ENCODE results near the gene CTNNBL1.
"Not testable (repeated sequence)": the region's sequence is repeated elsewhere in the genome, so short reads cannot be mapped to it uniquely, and the experiment has no call there.

Gene CTNNBL1

DNA sequence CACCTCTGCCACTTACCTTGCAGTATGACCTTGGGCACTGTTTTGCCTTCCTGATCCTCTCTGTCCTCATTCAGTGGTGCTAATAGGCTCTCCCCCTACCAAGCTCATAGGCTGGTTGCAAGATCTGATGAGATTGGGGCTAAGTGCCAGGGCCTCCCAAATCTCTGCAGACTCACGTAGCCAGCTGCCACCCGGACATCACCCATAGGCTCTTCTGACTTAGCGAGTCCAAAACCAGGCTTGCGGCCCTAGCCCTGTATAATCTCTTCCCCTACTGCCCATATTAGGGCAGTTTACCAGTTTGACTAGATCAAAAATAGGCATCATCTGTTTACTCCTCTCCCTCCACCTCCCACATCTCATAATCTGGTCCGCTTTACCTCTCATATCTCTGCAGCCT, 154.9 kb downstream of the CTNNBL1 start:
- no peak for DNase-seq (ENCODE audit: low read depth in 4 of 4, low spot score in 1 of 4)

- no peak for DNase-seq (ENCODE audit: low read depth in 4 of 4, low spot score in 1 of 4)
These were observed 155.3 kb downstream of the CTNNBL1 start for GRCh38 chr20:37849156-37849555.

DNA sequence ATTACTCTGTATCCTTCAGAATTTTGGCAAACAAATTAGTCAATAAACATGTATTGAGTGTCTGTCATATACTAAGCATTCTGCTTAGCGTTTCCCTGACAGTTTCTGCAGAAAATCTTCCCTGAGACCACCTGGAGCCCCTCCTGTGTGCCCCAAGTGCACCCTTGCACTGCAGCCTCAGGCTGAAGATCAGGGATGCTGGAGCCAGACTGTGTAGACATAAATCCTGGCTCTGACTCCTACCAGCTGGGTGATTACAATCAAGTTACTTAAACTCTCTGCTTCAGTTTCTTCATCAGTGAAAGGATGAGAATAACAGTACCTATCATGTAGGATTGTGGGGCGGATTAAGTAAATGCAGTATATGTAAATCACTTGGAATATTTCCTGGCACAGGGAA, 155.7 kb downstream of the CTNNBL1 start:
- DNase-seq (ENCODE audit: low read depth in 4 of 4, low spot score in 1 of 4), result no peak

DNA sequence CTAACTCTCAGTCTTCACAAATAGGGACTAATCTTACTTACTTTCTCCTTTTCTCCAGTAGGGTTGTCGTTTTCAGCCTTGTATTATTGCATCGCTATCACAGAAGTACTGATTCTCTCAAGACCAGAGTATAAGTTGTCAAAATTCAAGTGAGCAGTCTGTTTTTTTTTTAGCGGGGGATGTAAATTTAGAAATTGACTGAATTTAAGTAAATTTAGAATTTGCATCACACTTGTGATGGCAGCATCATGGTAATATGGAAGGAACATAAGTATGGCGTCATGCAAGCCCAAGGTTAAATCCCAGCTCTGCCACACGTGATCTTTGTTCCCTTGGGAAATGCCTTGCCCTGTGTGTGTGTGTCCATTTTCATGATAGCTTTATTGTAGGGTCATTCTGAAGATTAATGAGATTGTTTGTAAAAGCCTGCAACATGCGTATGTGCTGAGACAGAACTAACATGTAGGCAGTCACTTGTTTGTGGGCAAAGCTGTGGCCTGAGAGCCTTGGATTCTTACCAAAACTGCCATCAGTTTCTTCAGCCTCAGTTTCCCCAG, 156.3 kb downstream of the CTNNBL1 start:
- DNase-seq (ENCODE audit: low read depth in 4 of 4, low spot score in 1 of 4), result no peak

GRCh38 chr20:37850724-37851355, 157.0 kb downstream of the CTNNBL1 start:
- DNase-seq (ENCODE audit: low read depth in 4 of 4, low spot score in 1 of 4), result no peak

- DNase-seq (ENCODE audit: low read depth in 4 of 4, low spot score in 1 of 4), result no peak
These were observed 158.8 kb downstream of the CTNNBL1 start for GRCh38 chr20:37852666-37853065.

DNA sequence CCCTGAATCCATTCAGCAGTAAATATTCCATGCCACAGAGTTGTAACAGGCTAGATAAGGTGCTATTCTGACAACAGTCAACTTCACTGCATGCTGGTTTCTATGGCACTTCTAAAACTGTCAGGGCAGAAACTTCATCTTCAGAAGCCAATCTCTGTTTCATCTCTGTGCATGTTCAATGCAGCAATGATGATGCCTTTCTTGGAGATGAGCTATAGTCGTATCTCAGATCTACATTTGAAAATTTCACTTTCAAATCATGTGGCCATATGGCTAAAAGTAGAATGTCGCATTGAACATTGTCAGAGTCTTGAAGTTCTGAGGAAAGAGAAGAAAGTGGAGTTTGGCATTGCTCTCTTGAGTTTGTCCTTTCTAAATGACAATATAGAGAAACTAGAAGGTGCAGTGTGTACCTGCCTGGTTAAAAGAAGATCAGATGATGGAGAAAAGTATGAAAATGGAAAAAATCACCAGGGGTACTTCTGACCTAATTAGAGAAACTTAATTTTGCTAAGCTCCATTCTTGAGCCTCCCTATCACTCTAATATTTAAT, 160.1 kb downstream of the CTNNBL1 start:
- no peak for DNase-seq (ENCODE audit: low read depth in 4 of 4, low spot score in 1 of 4)

DNA sequence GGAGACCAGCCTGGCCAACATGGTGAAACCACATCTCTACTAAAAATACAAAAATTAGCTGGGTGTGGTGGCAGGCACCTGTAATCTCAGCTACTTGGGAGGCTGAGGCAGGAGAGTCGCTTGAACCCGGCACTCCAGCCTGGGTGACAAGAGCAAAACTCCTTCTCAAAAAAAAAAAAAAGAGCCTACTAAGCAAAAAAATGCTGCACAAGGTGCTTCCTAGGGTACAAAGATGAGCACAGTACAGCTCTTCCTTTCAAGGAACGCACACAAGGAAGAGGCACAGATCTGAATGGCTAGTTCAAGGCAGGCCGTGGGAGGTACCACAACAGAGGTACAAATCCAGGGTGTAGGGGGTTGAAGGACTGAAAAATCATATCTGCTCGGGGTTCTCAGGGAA, 162.2 kb downstream of the CTNNBL1 start:
- DNase-seq (ENCODE audit: low read depth in 4 of 4, low spot score in 1 of 4), result not testable (repeated sequence)

DNA sequence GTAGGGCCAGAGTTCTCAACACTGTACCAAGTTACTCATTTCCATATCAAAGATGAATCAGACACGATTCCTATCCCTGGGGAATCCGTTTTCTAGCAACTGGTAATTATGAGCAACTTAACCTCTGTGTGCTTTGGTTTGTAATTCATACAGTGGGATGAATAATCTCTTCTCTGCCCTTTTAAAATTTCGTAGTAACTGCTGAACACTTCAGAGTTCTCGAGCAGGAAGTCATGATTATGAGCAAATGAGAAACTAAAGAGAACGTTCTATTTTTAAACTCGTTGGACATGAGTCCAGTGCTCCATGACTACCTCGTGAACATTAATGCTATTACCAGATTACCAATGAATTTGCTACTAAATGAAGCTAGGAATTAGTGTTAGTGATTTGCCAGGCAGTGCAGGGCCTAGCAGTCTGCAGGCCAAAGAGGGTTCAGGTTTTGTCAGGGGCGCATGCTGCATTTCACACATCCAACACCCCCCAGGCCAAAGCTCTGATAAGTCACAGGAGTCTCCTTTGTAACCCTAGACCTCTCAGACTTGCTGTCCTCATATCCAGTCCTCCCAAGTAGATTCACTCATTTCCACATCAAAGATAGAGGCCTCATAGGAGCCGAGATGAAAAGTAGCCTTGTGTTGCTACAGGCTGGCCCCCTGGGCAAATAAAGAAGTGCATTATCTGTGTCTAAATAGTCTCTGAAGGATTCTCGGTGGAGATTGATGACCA, 163.3 kb downstream of the CTNNBL1 start:
- no peak for DNase-seq (ENCODE audit: low read depth in 4 of 4, low spot score in 1 of 4)

GRCh38 chr20:37859406-37860171, 165.8 kb downstream of the CTNNBL1 start:
- DNase-seq (ENCODE audit: low read depth in 4 of 4, low spot score in 1 of 4), result no peak

- no peak for DNase-seq (ENCODE audit: low read depth in 4 of 4, low spot score in 1 of 4)
These were observed 169.5 kb downstream of the CTNNBL1 start for GRCh38 chr20:37863289-37863688.

- DNase-seq (ENCODE audit: low read depth in 4 of 4, low spot score in 1 of 4), result no peak
These were observed 170.5 kb downstream of the CTNNBL1 start for GRCh38 chr20:37864298-37864697.

DNA sequence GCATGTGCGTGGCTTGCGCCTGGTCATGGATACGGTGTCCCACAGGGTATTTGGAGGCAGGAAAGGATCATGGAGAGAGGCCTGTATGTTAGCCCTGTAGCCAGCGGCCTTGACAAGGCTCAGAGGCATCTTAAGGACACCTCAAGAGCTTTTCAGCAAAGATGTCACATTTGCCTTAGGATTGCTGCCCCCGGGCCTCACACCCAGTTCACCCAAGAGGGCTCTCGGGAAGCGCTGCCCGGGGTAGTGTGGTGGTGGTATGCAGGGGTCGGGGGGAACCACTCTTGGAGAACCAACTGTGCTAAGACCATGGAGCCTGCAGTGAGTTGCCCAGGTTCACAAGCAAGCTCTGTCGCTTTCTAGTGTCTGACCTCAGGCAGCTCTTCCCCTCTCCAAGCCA, 172.2 kb downstream of the CTNNBL1 start:
- no peak for DNase-seq (ENCODE audit: low read depth in 4 of 4, low spot score in 1 of 4)

- DNase-seq (ENCODE audit: low read depth in 4 of 4, low spot score in 1 of 4), result no peak
These were observed 173.7 kb downstream of the CTNNBL1 start for GRCh38 chr20:37867289-37868195.

DNA sequence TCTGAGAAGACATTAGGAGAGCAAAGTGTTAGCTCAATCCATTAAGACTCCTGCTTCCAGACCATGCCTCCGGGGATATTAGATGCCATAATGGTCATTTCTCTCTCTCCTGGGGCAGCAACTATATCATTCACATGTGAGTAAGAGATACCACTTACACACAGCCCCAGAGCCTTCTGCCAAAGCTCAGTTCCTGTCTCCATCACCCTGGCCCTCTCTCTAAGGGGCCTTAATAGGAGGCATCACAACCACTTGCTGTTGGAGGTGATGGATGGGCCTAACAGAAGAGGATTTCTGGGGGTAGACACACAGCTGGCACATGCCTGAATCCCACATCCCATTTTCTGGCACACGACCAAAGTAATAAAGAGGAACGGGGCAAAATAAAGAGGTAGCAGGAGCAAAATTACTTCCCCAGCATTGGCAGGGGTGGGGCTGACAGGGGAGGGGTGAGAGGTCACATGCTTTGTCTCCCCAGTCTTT, 175.1 kb downstream of the CTNNBL1 start:
- no peak for DNase-seq (ENCODE audit: low read depth in 4 of 4, low spot score in 1 of 4)

DNA sequence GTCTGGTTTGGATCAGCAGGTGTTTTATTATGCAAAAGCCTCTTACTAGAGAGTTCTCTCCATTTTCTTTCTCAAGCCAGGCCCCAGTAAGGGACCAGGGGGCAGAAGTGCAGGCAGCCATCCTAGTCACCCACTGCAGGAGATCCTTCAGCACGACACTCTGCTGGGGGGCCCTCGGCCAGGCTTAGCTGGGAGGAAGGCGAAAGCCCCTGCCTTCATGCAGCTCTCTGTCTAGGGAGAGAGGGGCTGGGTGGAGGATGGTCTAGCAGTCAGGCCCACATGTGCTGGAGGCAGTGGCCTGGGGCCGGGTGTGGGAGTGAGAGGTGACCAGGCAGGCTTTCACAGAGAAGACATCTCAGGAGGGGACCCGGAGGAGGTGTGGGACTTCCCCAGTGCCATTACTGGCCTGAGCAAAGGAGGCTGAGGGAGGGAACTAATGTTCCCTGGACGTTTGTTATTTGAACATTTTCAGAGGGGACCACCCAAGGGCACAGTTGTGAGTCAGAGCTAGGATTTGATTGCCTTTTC, 175.6 kb downstream of the CTNNBL1 start:
- no peak for DNase-seq (ENCODE audit: low read depth in 4 of 4, low spot score in 1 of 4)

DNA sequence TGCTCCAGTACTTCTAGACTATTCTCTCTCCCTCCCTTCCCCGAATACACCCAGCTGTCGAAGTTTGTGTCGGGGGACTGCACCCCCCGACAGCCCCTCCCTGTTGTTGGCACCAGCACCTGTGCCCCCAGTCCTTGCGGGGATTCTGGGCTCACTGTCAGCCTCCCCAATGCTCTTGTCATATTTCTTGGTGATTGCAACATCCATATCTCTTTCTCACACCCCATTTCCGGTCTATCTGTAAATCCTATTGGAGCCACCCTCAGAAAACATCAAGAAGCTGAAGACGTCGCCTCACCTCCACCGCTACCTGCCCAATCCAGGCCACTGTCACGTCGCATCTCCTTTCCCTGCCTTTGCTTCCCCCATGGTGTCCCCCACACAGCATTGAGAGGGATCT, 176.5 kb downstream of the CTNNBL1 start:
- no peak for DNase-seq (ENCODE audit: low read depth in 4 of 4, low spot score in 1 of 4)

GRCh38 chr20:37871751-37872150, 177.9 kb downstream of the CTNNBL1 start:
- no peak for DNase-seq (ENCODE audit: low read depth in 4 of 4, low spot score in 1 of 4)

DNA sequence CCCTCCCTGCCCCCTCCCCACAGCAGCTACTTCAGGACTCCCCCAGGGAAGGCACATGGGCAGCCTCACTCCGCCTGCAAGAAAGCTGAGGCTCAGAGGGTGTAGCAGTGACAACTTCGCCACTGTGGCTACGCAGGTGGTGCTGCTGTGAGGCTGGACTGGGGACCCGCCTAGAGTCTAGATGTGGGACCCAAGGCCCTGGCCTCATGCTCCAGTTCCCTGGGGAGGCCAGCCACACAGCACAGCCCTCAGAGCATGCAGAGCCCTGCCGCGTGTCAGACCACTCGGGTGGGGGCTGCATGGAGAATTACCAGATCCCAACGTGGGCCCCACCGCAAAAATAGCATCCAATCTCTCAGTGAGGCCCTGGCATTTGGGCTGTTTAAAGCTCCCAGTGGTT, 178.3 kb downstream of the CTNNBL1 start:
- DNase-seq (ENCODE audit: low read depth in 4 of 4, low spot score in 1 of 4), result no peak

DNA sequence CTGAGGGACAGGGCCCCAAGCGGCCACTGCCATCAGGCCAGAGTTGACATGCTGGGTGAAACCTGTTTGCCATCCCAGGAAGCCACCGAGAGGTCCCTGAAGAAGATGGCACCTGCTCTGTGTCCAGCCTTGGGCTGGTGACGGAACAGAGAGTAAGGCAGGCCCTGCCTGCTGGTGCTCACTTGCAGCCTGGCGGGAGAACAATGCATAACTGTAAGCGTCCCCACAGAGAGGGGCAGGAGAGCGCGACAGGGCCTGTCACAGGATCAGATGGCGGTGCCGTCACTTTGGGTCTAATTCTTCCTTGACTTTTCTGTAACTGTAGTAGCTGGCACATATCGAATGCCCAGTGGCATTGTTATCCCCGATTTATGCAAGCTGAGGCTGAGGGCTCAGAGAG, 180.1 kb downstream of the CTNNBL1 start:
- no peak for DNase-seq (ENCODE audit: low read depth in 4 of 4, low spot score in 1 of 4)

Data from stimulated activated CD4-positive, alpha-beta T cell treated with anti-CD3 and anti-CD28 coated beads, Interleukin-1b, Interleukin-23, amount 100 ng/mL, for 24 hours (primary cell).